Measurements from ENCODE around the gene RAD54L.

DNA sequence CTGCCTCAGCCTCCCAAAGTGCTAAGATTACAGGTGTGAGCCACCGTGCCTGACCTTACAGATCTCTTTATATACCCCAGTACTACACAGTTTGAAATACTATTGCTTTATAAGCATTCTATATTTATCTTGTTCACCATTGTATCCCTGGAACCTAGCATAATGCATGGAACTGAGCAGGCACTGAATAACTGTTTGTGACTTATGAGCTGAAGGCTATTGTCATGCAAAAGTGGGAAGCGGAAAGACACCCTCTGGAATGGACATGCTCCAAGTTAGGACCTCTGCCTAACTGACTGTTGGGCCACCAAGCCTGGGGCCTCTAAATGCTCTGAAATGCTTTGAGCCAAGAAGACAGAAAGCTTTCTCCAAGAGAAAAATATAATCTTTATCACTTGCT, 47.7 kb downstream of the RAD54L start:
- TF ChIP-seq MAFK (IDR thresholded peaks at IDR 0.05; ENCODE audit: low read depth, low read length) (no peak), RAD21 (IDR thresholded peaks at IDR 0.05; ENCODE audit: low read length) (no peak), POLR2A (IDR thresholded peaks at IDR 0.05; ENCODE audit: low read depth, low read length) (no peak)
- TF ChIP-seq, protein P1, sequence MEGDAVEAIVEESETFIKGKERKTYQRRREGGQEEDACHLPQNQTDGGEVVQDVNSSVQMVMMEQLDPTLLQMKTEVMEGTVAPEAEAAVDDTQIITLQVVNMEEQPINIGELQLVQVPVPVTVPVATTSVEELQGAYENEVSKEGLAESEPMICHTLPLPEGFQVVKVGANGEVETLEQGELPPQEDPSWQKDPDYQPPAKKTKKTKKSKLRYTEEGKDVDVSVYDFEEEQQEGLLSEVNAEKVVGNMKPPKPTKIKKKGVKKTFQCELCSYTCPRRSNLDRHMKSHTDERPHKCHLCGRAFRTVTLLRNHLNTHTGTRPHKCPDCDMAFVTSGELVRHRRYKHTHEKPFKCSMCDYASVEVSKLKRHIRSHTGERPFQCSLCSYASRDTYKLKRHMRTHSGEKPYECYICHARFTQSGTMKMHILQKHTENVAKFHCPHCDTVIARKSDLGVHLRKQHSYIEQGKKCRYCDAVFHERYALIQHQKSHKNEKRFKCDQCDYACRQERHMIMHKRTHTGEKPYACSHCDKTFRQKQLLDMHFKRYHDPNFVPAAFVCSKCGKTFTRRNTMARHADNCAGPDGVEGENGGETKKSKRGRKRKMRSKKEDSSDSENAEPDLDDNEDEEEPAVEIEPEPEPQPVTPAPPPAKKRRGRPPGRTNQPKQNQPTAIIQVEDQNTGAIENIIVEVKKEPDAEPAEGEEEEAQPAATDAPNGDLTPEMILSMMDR (conservative IDR thresholded peaks at IDR 0.05; ENCODE audit: low read depth, low read length): no peak
